Ishikawa (cell line): ENCODE measurements around the gene WDR48.

Source experiments
- CEBPB ChIP-seq: IDR thresholded peaks from 2 replicates; pipeline ENCODE4 v1.6.1; 2012
- CREB1 ChIP-seq: IDR thresholded peaks from 2 replicates; pipeline ENCODE4 v1.6.1; 2012; ENCODE audit warnings: low read depth
- EGR1 ChIP-seq: IDR thresholded peaks from 2 replicates; pipeline ENCODE4 v1.6.1; 2012
- EP300 ChIP-seq: IDR thresholded peaks from 2 replicates; pipeline ENCODE4 v1.6.1; 2012; ENCODE audit warnings: borderline replicate concordance
- FOXM1 ChIP-seq: IDR thresholded peaks from 2 replicates; pipeline ENCODE4 v1.6.1; 2012; ENCODE audit warnings: low read depth, borderline replicate concordance
- NFIC ChIP-seq: IDR thresholded peaks from 2 replicates; pipeline ENCODE4 v1.6.1; 2012
- RAD21 ChIP-seq: IDR thresholded peaks from 2 replicates; pipeline ENCODE4 v1.6.1; 2012; ENCODE audit warnings: low read depth
- TAF1 ChIP-seq: IDR thresholded peaks from 2 replicates; pipeline ENCODE4 v1.6.1; 2012; ENCODE audit warnings: low read depth, mild to moderate bottlenecking
- TCF12 ChIP-seq: IDR thresholded peaks from 2 replicates; pipeline ENCODE4 v1.6.1; 2012; ENCODE audit warnings: low read depth
- TEAD4 ChIP-seq: IDR thresholded peaks from 2 replicates; pipeline ENCODE4 v1.6.1; 2012
- YY1 ChIP-seq: IDR thresholded peaks from 2 replicates; pipeline ENCODE4 v1.6.1; 2012; ENCODE audit warnings: low read depth
- ZBTB7A ChIP-seq: IDR thresholded peaks from 2 replicates; pipeline ENCODE4 v1.6.1; 2012; ENCODE audit warnings: low read depth
- TF ChIP-seq, protein P1 (sequence below): IDR thresholded peaks from 2 replicates; pipeline ENCODE4 v1.6.1; 2012
- TF ChIP-seq, protein P2 (sequence below): IDR thresholded peaks from 2 replicates; pipeline ENCODE4 v1.6.1; 2012; ENCODE audit warnings: low read depth, mild to moderate bottlenecking
- TF ChIP-seq, protein P3 (sequence below): IDR thresholded peaks from 2 replicates; pipeline ENCODE4 v1.6.1; 2012

WDR48 gene

DNA sequence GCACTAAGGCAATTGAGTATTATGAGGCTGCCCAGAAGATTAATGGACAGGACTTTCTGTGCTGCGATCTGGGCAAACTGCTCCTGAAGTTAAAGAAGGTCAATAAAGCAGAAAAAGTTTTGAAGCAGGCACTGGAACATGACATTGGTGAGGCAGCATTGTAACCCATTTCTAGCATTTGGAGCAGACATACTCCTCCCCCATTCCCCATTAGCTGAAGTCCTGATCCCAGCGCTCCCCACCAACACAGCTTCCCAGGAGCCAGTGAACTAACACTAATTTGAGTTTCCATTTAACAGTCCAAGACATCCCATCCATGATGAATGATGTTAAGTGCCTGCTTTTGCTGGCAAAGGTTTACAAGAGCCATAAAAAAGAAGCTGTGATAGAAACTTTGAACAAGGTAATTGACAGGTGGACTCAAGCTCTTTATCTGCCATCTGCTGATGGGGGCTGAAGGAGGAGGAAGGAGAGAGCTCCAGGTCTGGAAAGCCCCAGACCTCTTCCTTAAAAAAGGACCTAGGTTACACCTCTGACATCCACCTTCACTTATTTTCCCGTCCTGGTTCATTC, 79.0 kb downstream of the WDR48 start:
- TF ChIP-seq ZBTB7A (no peak), TAF1 (no peak), CREB1 (no peak), TEAD4 (no peak), NFIC (no peak), TCF12 (no peak)
- TF ChIP-seq, protein P1, sequence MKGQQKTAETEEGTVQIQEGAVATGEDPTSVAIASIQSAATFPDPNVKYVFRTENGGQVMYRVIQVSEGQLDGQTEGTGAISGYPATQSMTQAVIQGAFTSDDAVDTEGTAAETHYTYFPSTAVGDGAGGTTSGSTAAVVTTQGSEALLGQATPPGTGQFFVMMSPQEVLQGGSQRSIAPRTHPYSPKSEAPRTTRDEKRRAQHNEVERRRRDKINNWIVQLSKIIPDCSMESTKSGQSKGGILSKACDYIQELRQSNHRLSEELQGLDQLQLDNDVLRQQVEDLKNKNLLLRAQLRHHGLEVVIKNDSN = no peak
- TF ChIP-seq, protein P2, sequence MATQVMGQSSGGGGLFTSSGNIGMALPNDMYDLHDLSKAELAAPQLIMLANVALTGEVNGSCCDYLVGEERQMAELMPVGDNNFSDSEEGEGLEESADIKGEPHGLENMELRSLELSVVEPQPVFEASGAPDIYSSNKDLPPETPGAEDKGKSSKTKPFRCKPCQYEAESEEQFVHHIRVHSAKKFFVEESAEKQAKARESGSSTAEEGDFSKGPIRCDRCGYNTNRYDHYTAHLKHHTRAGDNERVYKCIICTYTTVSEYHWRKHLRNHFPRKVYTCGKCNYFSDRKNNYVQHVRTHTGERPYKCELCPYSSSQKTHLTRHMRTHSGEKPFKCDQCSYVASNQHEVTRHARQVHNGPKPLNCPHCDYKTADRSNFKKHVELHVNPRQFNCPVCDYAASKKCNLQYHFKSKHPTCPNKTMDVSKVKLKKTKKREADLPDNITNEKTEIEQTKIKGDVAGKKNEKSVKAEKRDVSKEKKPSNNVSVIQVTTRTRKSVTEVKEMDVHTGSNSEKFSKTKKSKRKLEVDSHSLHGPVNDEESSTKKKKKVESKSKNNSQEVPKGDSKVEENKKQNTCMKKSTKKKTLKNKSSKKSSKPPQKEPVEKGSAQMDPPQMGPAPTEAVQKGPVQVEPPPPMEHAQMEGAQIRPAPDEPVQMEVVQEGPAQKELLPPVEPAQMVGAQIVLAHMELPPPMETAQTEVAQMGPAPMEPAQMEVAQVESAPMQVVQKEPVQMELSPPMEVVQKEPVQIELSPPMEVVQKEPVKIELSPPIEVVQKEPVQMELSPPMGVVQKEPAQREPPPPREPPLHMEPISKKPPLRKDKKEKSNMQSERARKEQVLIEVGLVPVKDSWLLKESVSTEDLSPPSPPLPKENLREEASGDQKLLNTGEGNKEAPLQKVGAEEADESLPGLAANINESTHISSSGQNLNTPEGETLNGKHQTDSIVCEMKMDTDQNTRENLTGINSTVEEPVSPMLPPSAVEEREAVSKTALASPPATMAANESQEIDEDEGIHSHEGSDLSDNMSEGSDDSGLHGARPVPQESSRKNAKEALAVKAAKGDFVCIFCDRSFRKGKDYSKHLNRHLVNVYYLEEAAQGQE = no peak
- TF ChIP-seq, protein P3, sequence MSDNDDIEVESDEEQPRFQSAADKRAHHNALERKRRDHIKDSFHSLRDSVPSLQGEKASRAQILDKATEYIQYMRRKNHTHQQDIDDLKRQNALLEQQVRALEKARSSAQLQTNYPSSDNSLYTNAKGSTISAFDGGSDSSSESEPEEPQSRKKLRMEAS = no peak

DNA sequence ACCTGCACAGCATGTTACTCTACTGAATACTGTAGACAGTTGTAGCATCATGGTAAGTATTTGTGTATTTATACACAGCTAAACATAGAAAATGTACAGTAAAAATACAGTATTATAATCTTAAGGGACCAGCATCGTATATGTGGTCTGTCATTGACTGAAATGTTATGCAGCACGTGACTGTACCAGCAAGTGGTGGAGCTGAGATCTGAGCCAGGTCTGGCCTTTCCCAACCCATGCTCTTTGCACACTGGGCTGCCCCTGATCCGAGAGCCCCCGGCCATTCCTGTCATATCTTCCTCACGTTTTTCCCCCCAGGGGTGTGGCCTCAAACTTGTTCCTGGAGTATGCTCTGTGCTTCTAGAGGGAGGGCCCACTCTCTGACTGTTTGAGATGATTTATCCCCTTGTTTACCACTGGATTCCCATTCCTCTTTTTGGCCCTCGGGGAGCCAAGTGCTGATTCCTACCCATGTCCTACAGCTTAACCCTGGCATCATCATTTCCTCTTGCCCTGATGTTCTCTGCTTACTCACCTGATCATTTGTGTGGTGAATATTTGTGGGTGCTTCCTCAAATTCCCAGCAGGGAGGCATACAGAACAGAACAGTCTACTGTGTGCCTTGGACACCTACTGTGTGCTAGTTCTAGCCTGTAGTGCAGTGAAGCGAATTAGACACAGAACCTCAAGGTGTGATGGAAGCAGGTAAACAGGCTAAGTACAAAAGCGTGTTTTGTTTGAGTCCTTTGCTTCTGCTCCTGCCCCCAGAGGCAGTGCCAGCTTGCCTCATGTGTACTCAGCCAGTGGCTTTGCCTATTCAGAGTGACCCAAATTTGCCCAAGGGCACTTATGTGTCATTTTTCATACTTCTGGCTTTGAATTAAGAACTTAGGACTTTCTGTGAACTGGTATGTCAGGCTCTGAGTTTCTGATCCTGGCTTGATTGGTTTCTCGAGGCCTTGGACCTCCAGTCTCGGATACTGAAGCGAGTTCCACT, 80.6 kb downstream of the WDR48 start:
- TF ChIP-seq, protein P1 = no peak
- no peak for TF ChIP-seq CREB1
- no peak for TF ChIP-seq YY1
- TF ChIP-seq NFIC = no peak
- TF ChIP-seq TAF1 = no peak
- TF ChIP-seq, protein P3 = no peak
- no peak for TF ChIP-seq EGR1
- no peak for TF ChIP-seq FOXM1
- TF ChIP-seq, protein P2 = no peak
- TF ChIP-seq RAD21 = no peak
- TF ChIP-seq CEBPB = no peak

DNA sequence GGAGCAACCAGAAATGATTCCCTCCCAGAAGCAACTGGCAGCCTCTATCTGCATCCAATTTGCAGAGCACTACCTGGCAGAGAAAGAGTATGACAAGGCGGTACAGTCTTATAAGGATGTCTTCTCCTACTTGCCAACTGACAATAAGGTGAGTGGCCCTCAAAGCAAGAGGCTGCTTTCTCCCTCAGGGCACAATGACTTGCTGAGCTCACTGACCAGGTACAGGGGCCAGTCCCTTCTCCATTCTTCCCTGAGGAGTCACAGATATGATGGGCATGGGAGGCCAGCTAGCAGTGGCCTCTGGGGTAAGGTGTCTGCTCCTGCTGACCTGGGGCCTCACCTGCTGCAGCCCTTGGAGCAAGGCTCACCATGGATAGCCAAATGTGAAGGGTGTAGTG, 81.3 kb downstream of the WDR48 start:
- no peak for TF ChIP-seq FOXM1
- no peak for TF ChIP-seq EGR1
- TF ChIP-seq YY1 = no peak

DNA sequence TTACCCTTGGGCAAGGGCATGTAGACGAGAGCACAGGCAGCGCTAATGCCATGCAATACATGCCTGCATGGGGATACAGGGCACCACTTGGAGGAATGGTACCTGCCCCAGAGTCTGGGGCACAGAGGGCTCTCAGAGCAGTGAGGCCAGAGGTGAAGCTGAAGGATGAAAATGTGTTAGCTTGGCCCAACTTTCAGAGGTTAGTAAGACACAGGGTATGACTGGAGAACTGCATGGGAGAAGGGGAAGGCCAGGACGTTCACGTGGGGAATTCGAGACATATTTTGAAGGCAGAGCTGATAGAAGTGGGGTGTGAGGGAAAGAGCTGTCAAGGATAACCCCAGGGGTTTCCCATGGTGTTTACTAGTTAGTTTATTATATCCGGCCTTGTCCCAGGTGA, 82.0 kb downstream of the WDR48 start:
- TF ChIP-seq YY1 = no peak
- TF ChIP-seq NFIC = no peak
- no peak for TF ChIP-seq FOXM1
- no peak for TF ChIP-seq EGR1

GRCh38 chr3:39134305-39134704, 82.5 kb downstream of the WDR48 start:
- no peak for TF ChIP-seq TEAD4
- no peak for TF ChIP-seq CREB1
- no peak for TF ChIP-seq EP300
- no peak for TF ChIP-seq CEBPB
- TF ChIP-seq, protein P2 = no peak
- TF ChIP-seq TAF1 = no peak
- no peak for TF ChIP-seq EGR1
- no peak for TF ChIP-seq FOXM1
- TF ChIP-seq, protein P3 = no peak
- TF ChIP-seq TCF12 = no peak
- no peak for TF ChIP-seq RAD21
- TF ChIP-seq ZBTB7A = no peak
- no peak for TF ChIP-seq NFIC
